Testis (tissue), 2 donors: Measurements from ENCODE around the gene BNC1.

ENCODE experiments used
- POLR2A ChIP-seq: fragments of 450-650 bp; IDR thresholded peaks from one replicate; pipeline ENCODE4 v1.6.1; 2017; ENCODE audit warnings: antibody characterized with exemption, mild to moderate bottlenecking, moderate library complexity
- TF ChIP-seq, protein P1 (sequence below), 3 experiments: fragments of 450-650 bp in 2 of 3; fragments of 200-600 bp in 1 of 3; sonication (generic) in 1 of 3; IDR thresholded peaks; one replicate each; pipeline ENCODE4 v1.5.1; 2016 to 2019; ENCODE audit warnings: antibody characterized with exemption in 3 of 3, mild to moderate bottlenecking in 2 of 3, moderate library complexity in 1 of 3

DNA sequence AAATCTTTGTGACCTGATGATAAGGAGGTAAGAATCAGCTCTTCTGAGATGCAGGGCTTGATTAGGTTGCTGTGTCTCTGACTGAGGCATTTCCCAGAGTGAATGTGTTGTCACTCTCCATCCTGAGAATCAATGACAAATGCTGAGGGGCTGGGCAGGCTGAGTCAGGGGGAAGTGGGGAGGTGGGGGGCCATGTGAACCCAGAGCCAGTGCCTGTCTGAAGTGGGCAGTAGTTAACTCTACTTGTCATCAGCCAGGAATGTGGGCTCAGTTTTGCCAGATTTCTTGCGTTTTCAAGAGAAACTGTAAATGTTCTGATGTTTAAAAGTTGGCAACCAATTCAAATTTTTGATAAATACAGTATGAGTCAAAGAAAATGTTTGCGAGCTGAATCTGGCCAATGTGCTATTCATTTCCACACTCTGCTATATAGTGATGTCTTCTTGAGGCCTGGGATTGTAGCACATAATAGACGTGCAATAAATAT is 3.1 kb upstream of the BNC1 start:
- TF ChIP-seq, protein P1, sequence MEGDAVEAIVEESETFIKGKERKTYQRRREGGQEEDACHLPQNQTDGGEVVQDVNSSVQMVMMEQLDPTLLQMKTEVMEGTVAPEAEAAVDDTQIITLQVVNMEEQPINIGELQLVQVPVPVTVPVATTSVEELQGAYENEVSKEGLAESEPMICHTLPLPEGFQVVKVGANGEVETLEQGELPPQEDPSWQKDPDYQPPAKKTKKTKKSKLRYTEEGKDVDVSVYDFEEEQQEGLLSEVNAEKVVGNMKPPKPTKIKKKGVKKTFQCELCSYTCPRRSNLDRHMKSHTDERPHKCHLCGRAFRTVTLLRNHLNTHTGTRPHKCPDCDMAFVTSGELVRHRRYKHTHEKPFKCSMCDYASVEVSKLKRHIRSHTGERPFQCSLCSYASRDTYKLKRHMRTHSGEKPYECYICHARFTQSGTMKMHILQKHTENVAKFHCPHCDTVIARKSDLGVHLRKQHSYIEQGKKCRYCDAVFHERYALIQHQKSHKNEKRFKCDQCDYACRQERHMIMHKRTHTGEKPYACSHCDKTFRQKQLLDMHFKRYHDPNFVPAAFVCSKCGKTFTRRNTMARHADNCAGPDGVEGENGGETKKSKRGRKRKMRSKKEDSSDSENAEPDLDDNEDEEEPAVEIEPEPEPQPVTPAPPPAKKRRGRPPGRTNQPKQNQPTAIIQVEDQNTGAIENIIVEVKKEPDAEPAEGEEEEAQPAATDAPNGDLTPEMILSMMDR (IDR thresholded peaks at IDR 0.05), result no peak
- no peak for TF ChIP-seq POLR2A
